Measurements from ENCODE around the gene CCDC30.
"Not testable (repeated sequence)": the region's sequence is repeated elsewhere in the genome, so short reads cannot be mapped to it uniquely, and the experiment has no call there.

Gene CCDC30

GRCh38 chr1:42529724-42530181 is 66.7 kb downstream of the CCDC30 start:
- no peak for DNase-seq (ENCODE audit: low spot score)

GRCh38 chr1:42531043-42531442 is 68.0 kb downstream of the CCDC30 start:
- DNase-seq (ENCODE audit: low spot score): no peak

- DNase-seq (ENCODE audit: low spot score): no peak
Measured at GRCh38 chr1:42533101-42533863, 70.2 kb downstream of the CCDC30 start.

DNA sequence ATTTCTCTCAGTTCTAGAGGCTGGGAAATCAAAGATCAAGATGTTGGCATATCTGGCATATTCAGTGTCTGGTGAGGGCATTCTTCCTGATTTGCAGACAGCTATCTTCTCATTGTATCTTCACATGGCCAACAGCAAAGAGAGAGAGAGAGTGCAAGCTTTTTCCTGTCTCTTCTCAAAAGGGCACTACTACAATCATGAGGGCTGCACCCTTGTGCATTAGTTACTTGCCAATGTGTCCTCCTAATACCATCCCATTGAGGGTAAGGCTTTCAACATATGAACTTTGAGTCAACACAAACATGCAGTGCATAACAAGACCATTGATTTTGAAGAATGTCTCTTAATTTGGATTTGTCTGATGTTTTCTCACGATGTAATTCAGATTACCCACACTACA is 78.0 kb downstream of the CCDC30 start:
- DNase-seq (ENCODE audit: low spot score): no peak

GRCh38 chr1:42551180-42551579 is 88.1 kb downstream of the CCDC30 start:
- no peak for DNase-seq (ENCODE audit: low spot score)

DNA sequence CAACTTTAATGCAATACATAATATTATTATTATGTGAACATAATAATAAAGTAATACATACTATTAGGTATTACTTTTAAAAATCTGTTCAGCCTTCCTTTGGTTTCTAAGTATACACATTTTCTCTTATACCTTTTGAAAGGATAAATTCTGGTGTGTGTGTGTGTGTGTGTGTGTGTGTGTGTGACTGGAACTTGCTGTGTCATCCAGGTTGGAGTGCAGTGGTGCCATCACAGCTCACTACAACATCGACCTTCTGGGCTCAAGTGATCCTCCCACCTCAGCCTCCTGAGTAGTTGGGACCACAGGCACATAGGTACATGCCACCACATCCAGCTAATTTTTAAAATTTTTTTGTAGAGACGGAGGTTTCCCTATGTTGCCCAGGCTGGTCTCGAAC is 88.5 kb downstream of the CCDC30 start:
- DNase-seq (ENCODE audit: low spot score): no peak

DNA sequence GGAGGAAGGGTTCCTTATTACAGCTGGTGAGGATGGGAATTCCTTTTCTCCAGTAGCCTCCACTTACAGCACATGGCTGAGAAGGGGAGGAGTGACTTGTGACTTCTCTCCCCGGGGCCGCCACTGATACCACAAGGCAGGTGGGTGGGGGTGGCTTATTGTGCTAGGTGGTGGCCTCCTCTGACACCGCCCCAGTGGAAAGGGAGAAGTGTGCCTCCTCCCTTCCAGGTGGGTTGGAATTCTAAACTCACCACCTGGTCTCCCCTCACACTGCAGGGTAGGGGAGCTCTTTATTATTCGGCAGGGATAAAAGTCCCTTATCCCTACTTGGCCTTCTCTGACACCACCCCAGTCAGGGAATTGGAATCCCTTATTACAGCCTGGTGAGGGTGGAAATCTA is 89.5 kb downstream of the CCDC30 start:
- no peak for DNase-seq (ENCODE audit: low spot score)

DNA sequence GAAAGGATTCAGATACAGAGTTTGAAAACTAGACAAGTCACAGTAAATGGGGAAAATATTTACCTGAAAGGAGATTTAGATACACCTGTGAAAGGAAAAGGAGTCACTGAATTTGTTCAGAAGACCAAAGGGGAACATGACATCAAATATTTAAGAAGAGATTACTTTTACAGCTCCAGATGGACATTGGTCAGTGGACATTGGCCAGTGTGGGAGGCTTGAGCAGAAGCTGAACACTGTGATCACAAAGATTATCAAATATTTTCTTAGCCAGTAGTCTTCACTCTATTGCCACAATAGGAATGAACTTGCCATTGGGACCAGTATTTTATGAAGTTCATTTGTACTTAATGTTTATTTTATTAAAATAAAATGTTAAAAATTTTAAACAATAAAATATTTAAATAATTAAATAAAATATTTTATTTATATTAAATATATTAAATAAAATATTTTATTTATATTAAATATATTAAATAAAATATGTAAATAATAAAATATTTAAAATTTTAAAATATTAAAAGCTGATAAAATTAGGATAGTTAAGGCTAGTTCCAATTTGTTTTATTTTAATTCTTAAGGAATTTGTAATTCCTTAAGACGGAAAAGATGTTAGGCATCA is 94.3 kb downstream of the CCDC30 start:
- DNase-seq (ENCODE audit: low spot score): no peak

DNA sequence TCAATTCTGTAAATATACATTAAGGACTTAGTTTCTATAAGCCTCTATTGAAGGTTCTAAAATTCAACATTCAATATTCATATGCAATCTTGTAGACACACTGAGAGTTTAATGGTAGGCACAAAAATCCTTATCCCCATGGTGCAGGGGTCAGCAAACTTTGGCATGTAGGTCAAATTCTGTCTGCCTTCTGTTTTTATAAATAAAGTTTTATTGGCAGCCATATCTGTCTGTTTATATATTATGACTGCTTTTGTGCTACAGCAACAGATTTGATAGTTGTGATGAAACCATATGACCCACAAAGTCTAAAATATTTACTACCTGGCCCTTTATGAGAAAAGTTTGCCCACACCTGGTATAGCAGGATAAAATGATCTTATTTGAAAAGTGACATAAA is 104.0 kb downstream of the CCDC30 start:
- DNase-seq (ENCODE audit: low spot score): no peak

DNA sequence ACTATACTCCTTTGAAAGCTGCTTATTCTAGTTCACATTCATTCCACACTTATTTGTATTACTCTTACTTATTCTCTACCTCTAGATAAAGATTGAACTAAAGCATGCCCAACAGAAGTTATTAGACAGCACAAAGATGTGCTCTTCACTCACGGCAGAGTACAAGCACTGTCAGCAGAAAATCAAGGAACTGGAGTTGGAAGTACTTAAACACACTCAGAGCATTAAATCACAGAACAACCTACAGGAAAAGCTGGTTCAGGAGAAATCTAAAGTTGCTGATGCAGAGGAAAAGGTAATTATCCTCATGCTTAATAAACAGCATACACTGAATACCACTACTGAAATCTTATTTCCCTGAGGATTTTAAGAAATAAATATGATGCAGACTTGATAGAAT is 113.8 kb downstream of the CCDC30 start:
- DNase-seq (ENCODE audit: low spot score): no peak

DNA sequence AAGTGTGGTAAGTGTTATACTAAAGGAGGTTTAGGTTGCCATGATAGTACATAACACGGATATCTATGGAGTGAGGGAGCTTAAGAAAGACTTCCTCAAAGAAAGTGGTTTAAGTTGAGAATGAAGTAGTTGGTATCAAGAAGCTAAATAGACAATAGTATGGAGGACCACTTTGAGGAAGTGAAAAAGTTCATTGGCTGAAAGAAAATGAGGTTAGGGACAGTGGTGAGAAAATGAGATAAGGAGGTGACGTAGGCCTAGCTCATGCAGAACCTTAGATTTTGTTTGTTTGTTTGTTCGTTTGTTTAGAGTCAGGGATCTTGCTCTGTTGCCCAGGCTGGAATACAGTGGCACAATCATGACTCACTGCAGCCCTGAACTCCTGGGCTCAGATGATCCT is 122.9 kb downstream of the CCDC30 start:
- DNase-seq (ENCODE audit: low spot score): no peak

DNA sequence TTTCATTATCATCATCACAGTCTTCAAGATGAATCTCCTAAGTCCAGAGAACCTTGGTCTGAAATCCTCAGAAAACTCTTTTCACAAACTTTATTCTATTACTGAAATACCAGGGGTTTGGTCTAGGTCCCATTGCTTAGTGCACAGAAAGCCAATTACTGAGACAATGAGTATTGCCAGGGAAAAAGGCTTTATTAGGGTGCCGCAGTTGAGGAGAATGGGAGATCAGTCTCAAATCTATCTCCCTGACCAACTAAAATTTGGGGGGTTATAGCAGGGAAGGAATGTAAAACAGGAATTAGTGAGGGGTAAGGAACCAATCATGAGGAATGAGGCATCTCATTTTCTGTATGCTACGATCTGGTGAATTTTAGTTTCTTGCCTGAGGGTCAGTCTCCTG is 124.7 kb downstream of the CCDC30 start:
- DNase-seq (ENCODE audit: low spot score): no peak

GRCh38 chr1:42592811-42593210 is 129.7 kb downstream of the CCDC30 start:
- no peak for DNase-seq (ENCODE audit: low spot score)

GRCh38 chr1:42593486-42594100 is 130.5 kb downstream of the CCDC30 start:
- DNase-seq (ENCODE audit: low spot score): no peak

DNA sequence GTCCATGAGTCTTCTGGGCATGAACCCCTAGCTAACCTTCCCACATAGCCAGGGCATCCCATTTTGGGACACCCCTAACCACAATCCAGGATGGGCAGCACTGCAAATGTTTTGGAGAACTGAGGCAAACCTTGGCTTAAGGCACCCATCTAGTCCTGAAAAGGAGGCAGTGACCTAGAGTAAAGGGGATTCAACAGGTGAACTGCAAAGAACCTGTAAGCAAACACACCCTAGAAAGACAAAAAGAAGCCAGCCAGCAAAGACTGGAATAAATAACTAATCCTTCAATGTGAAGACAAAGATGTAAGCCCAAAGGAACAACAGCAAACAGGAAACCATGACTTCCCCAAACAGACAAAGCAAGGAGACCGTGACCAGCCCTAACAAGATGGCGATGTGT is 138.4 kb downstream of the CCDC30 start:
- DNase-seq (ENCODE audit: low spot score): no peak

GRCh38 chr1:42613803-42614131 is 150.7 kb downstream of the CCDC30 start:
- no peak for DNase-seq (ENCODE audit: low spot score)

DNA sequence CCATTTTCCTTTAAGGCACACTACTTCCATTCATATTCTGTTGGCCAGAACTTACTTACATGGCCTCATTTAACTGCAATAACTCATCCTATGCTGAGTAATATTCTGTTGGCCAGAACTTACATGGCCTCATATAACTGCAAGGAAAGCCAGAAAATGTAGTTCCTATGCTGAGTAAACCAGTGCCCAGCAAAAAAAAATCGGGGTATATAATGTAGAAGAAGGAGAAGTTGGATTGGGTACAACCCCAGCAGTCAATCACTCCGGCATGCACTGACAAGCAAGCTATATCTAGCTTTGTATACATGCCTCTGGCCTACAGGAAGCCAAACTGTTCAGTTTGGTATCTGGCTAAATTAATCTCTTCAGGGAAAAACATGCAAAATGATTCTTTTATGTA is 155.8 kb downstream of the CCDC30 start:
- DNase-seq (ENCODE audit: low spot score): no peak

GRCh38 chr1:42620307-42620706 is 157.2 kb downstream of the CCDC30 start:
- DNase-seq (ENCODE audit: low spot score): no peak

DNA sequence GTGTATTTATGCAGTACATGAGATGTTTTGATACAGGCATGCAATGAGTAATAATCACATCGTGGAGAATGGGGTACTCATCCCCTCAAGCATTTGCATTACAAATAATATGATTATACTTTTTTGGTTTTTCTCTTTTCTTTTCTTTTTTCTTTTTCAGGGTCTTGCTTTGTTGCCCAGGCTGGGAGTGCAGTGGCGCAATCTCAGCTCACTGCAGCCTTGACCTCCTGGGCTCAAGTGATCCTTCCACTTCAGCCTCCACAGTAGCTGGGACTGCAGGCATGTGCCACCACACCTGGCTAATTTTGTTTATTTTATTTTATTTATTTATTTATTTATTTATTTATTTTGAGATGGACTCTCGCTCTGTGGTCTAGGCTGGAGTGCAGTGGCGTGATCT is 158.1 kb downstream of the CCDC30 start:
- not testable (repeated sequence) for DNase-seq (ENCODE audit: low spot score)

- DNase-seq (ENCODE audit: low spot score): not testable (repeated sequence)
Measured at GRCh38 chr1:42627205-42627604, 164.1 kb downstream of the CCDC30 start.

- no peak for DNase-seq (ENCODE audit: low spot score)
Measured at GRCh38 chr1:42639116-42639515, 176.0 kb downstream of the CCDC30 start.

DNA sequence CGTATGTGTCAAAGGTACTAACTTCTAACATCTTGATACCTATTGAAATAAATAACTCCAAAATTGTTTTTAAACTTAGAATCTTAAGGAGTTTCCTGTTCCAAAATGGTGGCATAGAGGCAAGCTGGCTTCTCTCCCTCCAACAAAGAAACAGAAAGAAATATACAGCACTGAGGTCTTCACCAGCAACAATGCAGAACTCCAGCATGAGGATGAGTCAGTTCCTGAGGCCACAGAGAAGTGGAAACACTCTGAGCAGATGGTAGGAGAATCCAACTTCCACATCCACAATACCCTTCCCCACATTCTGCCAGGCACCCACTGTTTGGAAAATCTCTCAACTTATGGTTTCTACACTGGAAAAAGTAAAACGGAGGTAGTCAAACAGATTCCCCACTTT is 183.0 kb downstream of the CCDC30 start:
- DNase-seq (ENCODE audit: low spot score): no peak

DNA sequence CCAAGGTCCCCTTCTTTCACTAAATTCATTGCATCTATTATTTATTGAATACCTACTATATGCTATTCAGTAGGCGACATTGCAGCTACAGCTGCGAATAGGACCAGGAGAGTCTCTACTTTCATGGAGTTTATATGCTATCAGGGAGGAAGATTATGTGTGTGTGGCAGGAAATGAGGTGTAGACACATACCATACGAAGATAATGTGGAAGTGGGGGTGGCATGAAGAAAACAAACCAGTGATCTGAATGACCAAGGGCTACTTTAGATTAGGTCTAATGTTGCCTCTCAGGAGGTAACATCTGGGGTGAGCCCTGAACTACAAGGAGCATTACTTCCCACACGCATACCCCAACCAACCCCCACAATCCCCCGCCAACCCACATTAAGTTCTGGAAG is 194.1 kb downstream of the CCDC30 start:
- DNase-seq (ENCODE audit: low spot score): no peak

Data from CD4-positive, alpha-beta T cell treated with Interleukin-6 at 100 ng/mL for 8 hours (primary cell).